NCI-H82 treated with DMSO at 0.1 percent for 48 hours (cell line): Measurements from ENCODE around the gene CADPS2.

Experiments used
- DNase-seq: peaks from one replicate; lab custom pipeline; 2025; ENCODE audit not compliant: unreplicated experiment; lab: John Stamatoyannopoulos, UW

Gene CADPS2

GRCh38 chr7:122407195-122407594, 479.1 kb downstream of the CADPS2 start:
- no peak for DNase-seq

- no peak for DNase-seq
These were observed 483.1 kb downstream of the CADPS2 start for GRCh38 chr7:122403113-122403512.

GRCh38 chr7:122402235-122402634, 484.0 kb downstream of the CADPS2 start:
- no peak for DNase-seq

GRCh38 chr7:122397381-122397780, 488.9 kb downstream of the CADPS2 start:
- DNase-seq, result no peak

GRCh38 chr7:122394512-122394911, 491.7 kb downstream of the CADPS2 start:
- DNase-seq, result no peak

DNA sequence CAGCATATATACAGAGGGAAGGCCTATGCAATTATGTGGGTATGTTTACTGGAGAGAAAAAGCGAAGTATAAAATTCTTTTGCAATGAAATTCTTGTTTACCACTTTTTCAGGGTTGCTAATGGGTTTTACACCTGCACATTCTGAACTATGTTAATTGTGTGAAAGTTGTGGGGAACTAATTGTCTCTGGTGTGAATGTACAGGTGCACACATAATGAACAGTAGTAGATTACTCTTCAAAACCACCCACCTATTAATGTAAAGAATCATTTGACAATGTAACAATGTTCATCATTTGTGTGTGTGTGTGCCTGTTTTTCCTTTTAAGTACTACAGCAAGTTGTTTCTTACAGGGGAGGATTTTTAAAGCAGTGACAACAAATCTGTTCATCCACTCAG, 501.7 kb downstream of the CADPS2 start:
- DNase-seq, result no peak

DNA sequence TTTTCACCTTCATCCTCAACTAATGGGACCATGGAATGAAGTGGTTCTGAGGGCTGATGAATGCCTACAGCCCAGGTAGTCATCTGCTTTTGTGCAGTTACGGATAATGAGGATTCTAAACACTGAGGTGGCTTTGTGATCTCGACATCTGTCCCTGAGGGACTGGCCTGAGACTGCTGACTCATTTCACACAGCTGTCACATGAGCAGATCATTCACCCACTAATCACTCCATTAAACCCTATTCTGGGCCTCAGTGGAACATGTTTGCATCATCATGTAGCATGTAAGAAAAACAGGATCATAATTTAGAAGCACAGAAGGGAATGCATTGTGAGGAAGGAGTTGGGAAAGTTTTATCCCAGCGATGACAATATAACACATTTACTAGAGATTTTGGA, 502.3 kb downstream of the CADPS2 start:
- peak; percentile 80 for DNase-seq

GRCh38 chr7:122380992-122381391, 505.3 kb downstream of the CADPS2 start:
- peak; percentile 65 for DNase-seq

GRCh38 chr7:122379491-122379890, 506.8 kb downstream of the CADPS2 start:
- DNase-seq, result no peak

GRCh38 chr7:122369756-122370155, 516.5 kb downstream of the CADPS2 start:
- DNase-seq, result peak; percentile 99

DNA sequence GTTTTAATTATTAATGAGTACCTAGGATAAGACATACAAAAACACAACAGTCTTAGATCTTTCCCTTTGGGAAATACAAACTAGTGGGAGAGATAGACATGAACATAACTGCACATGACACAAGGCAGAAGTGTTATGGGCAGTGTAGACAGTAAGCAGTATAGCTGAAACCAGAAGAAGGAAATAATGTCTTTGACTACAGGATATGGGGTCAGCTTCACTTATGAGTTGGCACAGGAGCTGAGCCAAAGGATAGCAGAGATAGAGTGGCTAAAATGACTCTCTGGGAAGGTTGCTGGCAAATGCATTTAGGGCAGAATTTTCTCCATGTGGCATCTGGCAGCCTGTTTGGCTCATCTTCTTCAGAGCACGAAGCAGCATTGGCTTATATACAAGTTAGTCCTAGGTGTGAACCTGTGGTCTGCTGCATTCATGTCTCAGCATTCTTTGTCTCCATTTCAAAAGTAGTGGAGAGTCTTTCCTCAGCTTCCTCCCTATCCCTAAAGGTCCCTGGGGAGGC, 521.4 kb downstream of the CADPS2 start:
- DNase-seq, result no peak

- DNase-seq, result no peak
These were observed 523.1 kb downstream of the CADPS2 start for GRCh38 chr7:122363144-122363543.

- no peak for DNase-seq
These were observed 523.8 kb downstream of the CADPS2 start for GRCh38 chr7:122362473-122362872.

GRCh38 chr7:122354656-122355055, 531.6 kb downstream of the CADPS2 start:
- DNase-seq, result no peak

- DNase-seq, result no peak
These were observed 533.8 kb downstream of the CADPS2 start for GRCh38 chr7:122352454-122352853.

DNA sequence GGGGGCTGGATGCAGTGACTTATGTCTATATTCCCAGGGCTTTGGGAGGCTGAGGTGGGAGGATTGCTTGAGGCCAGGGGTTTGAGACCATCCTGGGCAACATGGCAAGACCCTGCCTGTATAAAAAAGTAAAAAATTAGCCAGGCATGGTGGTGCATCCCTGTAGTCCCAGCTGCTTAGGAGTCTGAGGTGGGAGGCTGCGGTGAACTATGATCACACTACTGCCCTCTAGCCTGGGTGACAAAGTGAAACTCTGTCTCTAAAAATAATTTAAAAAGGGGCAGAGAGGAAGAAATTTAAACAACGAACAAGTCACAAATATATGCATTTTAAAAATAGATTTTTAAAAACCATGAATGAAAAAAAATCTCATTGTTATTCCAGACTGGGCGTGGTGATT, 535.6 kb downstream of the CADPS2 start:
- no peak for DNase-seq

DNA sequence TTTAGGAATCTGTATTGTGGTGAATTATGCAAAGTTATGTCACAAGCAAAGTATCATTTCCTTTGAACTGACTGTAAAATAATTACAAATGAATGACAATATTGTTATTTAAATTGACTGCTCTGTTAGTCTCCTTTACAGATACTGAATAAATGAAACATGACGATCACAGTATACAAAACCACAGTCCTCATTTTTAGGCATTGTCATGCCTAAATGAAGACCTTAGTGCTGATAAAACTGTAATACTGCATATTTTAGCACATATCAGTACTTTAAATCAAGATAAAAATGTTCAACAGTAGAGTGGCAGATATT, 542.0 kb downstream of the CADPS2 start:
- DNase-seq, result no peak

GRCh38 chr7:122343601-122344302, 542.5 kb downstream of the CADPS2 start:
- DNase-seq, result no peak

GRCh38 chr7:122340427-122340826, 545.8 kb downstream of the CADPS2 start:
- no peak for DNase-seq

- no peak for DNase-seq
These were observed 546.9 kb downstream of the CADPS2 start for GRCh38 chr7:122339145-122339904.

GRCh38 chr7:122337011-122337410, 549.2 kb downstream of the CADPS2 start:
- peak; percentile 88 for DNase-seq

DNA sequence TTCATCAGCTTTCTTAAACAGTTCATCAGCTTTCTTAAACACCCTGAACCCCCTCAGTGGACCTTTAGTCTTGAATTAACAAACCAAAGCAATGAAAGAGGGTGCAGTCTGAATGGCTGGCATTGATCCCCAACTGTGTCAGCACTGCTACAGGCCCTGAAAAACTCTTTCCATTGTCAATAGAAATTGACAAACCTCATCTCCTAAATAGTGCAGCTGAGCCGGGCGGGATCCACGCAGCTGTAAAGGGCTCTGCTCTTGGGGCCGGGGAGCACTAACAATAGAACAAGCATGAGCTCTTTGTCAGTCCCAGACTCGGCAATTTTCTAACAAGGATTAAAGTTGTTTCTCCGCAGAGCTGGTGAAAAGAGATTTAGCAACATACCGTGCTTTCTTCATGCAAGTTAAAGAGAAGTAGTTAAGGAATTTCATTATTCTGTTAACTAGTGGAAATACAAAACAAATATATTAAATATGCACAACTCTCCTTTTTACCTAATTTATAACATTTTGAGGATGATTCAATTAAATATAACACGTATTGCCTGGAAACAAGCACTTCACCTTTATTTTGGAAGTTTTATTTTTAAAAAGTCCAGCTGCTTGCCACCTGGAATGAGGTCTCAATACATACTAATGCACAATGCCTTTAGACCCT, 557.0 kb downstream of the CADPS2 start:
- no peak for DNase-seq
